Measurements from ENCODE around the gene DAAM1.

- no peak for TF ChIP-seq CTCF (optimal IDR thresholded peaks at IDR 0.05 in 1 of 3, IDR thresholded peaks at IDR 0.05 in 1 of 3, conservative IDR thresholded peaks at IDR 0.05 in 1 of 3; ENCODE audit: extremely low read depth in 1 of 3, insufficient read depth in 2 of 3, low read length in 3 of 3)
- TF ChIP-seq EZH2 (IDR thresholded peaks at IDR 0.05; ENCODE audit: low read length), result no peak
These were observed 142.8 kb downstream of the DAAM1 start for GRCh38 chr14:59331217-59331616.
